Epithelial cell of proximal tubule (primary cell): ENCODE measurements around the gene RRH. TPM values are rescaled to one million over a fixed set of nuclear protein-coding genes. Genes with fewer than 3 reads are reported as not detected.

Experiments used
- DNase-seq: peaks from one replicate; pipeline ENCODE4 v3.0.0-alpha.2; 2011; ENCODE audit warnings: low read depth
- H3K4me3 ChIP-seq: 2 replicates; pipeline ENCODE4 v1.5.1; 2011; ENCODE audit warnings: low read depth, mild to moderate bottlenecking, low read length
- CTCF ChIP-seq: conservative IDR thresholded peaks from 2 replicates; pipeline ENCODE4 v1.5.1; 2012; ENCODE audit warnings: low read depth, mild to moderate bottlenecking, low read length
- total RNA-seq: library from RNA; depleted of rRNA; stranded (reverse); fragments of >200 nt; gene quantifications from 2 replicates; pipeline ENCODE4 v1.2.3, GENCODE V29; 2015

Gene RRH
- total RNA-seq, 1 donor from 2014 or later, result not detected

GRCh38 chr4:109861916-109862511 lies 34.2 kb downstream of the RRH start:
- TF ChIP-seq CTCF, result no peak

DNA sequence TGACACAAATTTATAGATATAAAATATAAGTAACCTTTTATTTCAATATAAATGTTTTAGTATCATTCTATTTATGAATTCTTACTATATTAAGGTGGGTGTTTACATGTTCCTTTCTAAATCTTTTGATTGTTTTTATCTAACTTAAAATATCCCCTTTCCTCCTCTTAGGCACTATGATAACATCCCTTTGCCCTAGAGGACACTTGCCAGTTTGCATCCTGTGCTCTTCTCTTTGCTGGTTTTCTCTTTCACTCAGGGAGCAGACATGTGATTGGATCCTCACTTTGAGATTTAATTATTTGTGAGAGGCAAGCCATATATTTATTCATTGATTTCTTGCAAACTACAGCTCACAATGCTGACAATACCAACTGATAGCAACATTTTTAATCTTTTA lies 36.4 kb downstream of the RRH start:
- TF ChIP-seq CTCF, result peak; percentile 11
- DNase-seq, result no peak

More at GRCh38 chr4:109861916-109862511, 34.2 kb downstream of the RRH start:
- DNase-seq, result no peak
- no peak overlapping the region for H3K4me3 ChIP-seq

GRCh38 chr4:109870061-109870460 lies 42.3 kb downstream of the RRH start:
- no peak for TF ChIP-seq CTCF

More for the DNA sequence above, 36.4 kb downstream of the RRH start:
- no peak overlapping the region for H3K4me3 ChIP-seq

DNA sequence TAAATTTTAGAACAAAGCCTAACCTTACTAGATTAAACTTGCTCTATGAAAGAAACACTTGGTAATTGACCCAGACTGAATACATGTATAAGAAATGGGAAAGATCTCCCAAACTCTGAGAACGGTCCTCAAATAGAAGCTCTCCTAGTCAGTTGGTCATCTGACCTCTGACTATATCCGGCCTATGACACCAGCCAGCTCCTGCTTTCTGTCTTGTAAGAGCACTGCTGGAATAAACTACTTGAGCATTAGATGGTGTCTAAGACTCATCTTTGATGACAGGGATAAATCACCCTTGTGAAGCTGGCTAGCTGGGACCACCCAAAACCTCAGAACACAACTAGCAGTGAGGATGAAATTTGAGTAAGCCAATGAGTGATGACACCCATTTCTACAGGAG lies 44.3 kb downstream of the RRH start:
- no peak for DNase-seq
- no peak overlapping the region for H3K4me3 ChIP-seq
- no peak for TF ChIP-seq CTCF

More at GRCh38 chr4:109870061-109870460, 42.3 kb downstream of the RRH start:
- no peak overlapping the region for H3K4me3 ChIP-seq
- DNase-seq, result no peak

DNA sequence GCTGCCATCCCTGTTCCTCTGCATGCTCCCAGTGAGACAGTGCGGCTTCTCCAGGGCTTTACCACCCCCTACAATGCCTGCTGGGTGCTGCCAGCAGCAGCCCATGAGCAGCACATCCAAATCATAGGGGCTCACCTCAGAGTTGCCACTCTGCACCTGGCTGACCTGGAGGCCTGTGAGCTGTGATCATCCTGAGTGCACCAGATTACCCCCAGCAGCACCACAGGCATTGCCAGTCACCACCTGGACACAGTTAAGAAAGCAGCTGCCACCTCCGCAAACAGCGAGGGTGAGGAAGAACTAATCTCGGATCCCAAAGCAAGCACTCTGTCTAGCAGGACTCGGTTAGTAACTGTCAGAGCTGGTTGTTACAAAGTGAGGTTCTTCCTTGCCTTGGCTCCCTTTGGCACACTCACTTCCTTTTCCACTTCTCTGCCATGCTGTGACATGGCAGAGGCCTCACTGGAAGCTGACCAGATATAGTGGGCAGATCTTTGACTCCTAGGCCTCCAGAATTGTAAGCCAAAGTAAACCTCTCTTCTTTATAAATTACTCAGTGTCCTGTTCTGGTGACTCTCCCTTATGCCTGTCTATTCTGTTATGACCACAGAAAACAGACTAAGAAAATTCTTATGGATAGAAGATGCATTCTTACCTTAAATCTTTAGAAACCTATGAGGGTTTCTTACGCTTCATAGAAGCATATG lies 45.3 kb downstream of the RRH start:
- H3K4me3 ChIP-seq, result no peak overlapping the region
- TF ChIP-seq CTCF, result no peak
- DNase-seq, result no peak

DNA sequence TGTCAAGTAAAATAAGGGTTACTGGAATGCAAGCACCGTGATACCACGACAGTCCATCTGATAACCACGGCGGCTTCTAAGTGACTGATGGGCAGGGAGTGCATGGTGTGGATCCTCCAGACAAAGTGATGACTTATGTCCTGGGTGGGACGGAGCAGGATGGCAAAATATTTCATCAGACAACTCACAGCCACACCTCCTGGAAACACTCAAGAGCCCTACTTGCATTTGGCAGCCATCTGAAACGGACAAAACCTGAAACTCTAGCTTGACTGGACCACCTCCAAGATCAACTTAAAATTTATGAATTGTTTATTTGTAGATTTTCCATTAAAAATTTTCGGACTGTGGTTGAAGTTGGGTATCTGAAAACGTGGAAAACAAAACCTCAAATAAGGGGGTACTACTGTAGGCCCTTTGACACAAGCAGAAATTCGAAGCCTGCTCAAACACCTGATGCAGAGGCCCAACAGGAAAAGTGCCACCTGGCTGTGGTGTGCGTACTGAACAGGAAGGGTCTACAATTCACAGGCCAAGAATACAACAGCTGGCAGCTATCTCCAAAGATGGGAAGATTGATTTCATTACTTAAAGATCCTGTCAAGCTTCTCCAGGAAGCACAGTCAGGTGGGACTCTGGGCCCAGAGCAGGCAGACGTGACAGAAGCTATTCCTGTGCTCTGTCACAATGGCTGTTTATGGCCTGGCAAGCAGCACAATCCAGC lies 46.2 kb downstream of the RRH start:
- H3K4me3 ChIP-seq, result no peak overlapping the region
- no peak for TF ChIP-seq CTCF
- no peak for DNase-seq
